ENCODE measurements around the gene TBC1D22A. TPM values are rescaled to one million over a fixed set of nuclear protein-coding genes. Genes with fewer than 3 reads are reported as not detected.

TBC1D22A gene
- total RNA-seq, 1 donor from 2014 or later = 28.9 TPM

GRCh38 chr22:46835693-46836092 is 73.2 kb downstream of the TBC1D22A start:
- no peak overlapping the region for H3K4me3 Mint-ChIP-seq (ENCODE audit: unreplicated experiment)

DNA sequence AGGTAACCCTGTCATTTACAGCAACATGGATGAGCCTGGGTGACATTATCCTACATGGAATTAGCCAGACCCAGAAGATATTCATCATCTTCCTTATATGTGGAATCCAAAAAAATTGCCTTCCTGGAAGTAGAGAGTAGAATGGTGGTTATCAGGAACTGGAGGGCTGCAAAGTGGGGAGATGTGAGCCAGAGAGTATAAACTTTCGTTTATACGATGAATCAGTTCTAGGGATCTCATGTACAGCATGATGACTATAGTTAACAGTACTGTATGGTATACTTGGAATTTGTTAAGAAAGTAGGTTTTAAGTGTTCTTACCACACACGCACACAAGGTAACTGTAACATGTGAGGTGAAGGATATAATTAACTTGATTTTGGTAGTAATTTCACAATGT is 79.1 kb downstream of the TBC1D22A start:
- no peak for TF ChIP-seq CTCF (IDR thresholded peaks at IDR 0.05)
- Mint-ChIP-seq H3K27me3 (ENCODE audit: unreplicated experiment) (no peaks in the 10 kb centered on the region), H3K4me3 (ENCODE audit: unreplicated experiment) (no peak overlapping the region), H3K36me3 (ENCODE audit: unreplicated experiment) (peaks cover 8% of the 10 kb centered on the region), H3K9me3 (ENCODE audit: unreplicated experiment) (peaks cover 22% of the 10 kb centered on the region), H3K4me1 (ENCODE audit: unreplicated experiment) (peaks cover 30% of the 10 kb centered on the region), H3K27ac (ENCODE audit: unreplicated experiment) (no peak overlapping the region)
- DNase-seq (ENCODE audit: extremely low spot score, unreplicated experiment) = no peak

More at GRCh38 chr22:46835693-46836092, 73.2 kb downstream of the TBC1D22A start:
- no peak for TF ChIP-seq CTCF (IDR thresholded peaks at IDR 0.05)
- no peak for DNase-seq (ENCODE audit: extremely low spot score, unreplicated experiment)
- Mint-ChIP-seq H3K27me3 (ENCODE audit: unreplicated experiment) (no peaks in the 10 kb centered on the region), H3K27ac (ENCODE audit: unreplicated experiment) (no peak overlapping the region), H3K9me3 (ENCODE audit: unreplicated experiment) (peaks cover 40% of the 10 kb centered on the region), H3K4me1 (ENCODE audit: unreplicated experiment) (peaks cover 17% of the 10 kb centered on the region), H3K36me3 (ENCODE audit: unreplicated experiment) (peaks cover 23% of the 10 kb centered on the region)

GRCh38 chr22:46842606-46843005 is 80.2 kb downstream of the TBC1D22A start:
- DNase-seq (ENCODE audit: extremely low spot score, unreplicated experiment) = no peak
- H3K27me3 Mint-ChIP-seq (ENCODE audit: unreplicated experiment) = no peaks in the 10 kb centered on the region
- no peak overlapping the region for H3K27ac Mint-ChIP-seq (ENCODE audit: unreplicated experiment)
- peaks cover 15% of the 10 kb centered on the region for H3K9me3 Mint-ChIP-seq (ENCODE audit: unreplicated experiment)
- peaks cover 32% of the 10 kb centered on the region for H3K4me1 Mint-ChIP-seq (ENCODE audit: unreplicated experiment)
- peaks cover 5% of the 10 kb centered on the region for H3K36me3 Mint-ChIP-seq (ENCODE audit: unreplicated experiment)
- no peak overlapping the region for H3K4me3 Mint-ChIP-seq (ENCODE audit: unreplicated experiment)
- TF ChIP-seq CTCF (IDR thresholded peaks at IDR 0.05) = no peak

GRCh38 chr22:46843821-46844255 is 81.4 kb downstream of the TBC1D22A start:
- peaks cover 6% of the 10 kb centered on the region for H3K9me3 Mint-ChIP-seq (ENCODE audit: unreplicated experiment)
- TF ChIP-seq CTCF (IDR thresholded peaks at IDR 0.05) = no peak
- no peak for DNase-seq (ENCODE audit: extremely low spot score, unreplicated experiment)
- H3K4me1 Mint-ChIP-seq (ENCODE audit: unreplicated experiment) = peaks cover 32% of the 10 kb centered on the region
- no peak overlapping the region for H3K4me3 Mint-ChIP-seq (ENCODE audit: unreplicated experiment)
- H3K36me3 Mint-ChIP-seq (ENCODE audit: unreplicated experiment) = peaks cover 4% of the 10 kb centered on the region
- no peak overlapping the region for H3K27ac Mint-ChIP-seq (ENCODE audit: unreplicated experiment)
- H3K27me3 Mint-ChIP-seq (ENCODE audit: unreplicated experiment) = no peaks in the 10 kb centered on the region

DNA sequence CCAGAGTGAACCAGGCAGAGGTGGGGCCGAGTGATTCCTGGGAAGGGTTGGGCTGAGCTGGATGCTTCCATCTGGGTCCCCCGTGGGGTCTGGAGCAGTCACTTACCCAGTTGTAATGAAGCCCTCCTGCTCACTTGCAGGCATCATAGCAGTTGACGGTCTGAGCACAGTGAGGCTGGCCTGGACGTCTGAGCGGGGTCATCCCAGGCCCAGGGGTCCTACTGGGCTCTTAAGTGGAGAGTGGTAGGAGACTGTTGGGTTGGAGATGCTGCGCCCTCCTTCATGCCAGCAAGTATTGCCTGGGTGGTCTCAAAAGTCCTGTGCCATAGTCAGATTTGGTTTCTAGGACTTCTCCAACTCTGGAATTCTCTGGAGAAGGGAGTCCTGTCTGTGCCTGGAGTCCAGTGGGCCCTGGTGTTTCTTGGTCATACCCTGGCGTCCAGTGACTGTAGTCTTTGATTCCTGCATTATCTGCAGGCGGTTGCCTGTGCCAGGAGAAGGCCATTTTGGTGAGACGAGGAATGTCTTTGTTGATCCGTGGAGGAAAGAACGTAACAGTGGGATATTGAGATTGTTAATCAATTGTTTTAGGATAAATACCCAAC is 82.3 kb downstream of the TBC1D22A start:
- Mint-ChIP-seq H3K9me3 (ENCODE audit: unreplicated experiment) (no peaks in the 10 kb centered on the region), H3K27me3 (ENCODE audit: unreplicated experiment) (no peaks in the 10 kb centered on the region), H3K4me1 (ENCODE audit: unreplicated experiment) (peaks cover 32% of the 10 kb centered on the region), H3K4me3 (ENCODE audit: unreplicated experiment) (no peak overlapping the region), H3K36me3 (ENCODE audit: unreplicated experiment) (peaks cover 5% of the 10 kb centered on the region), H3K27ac (ENCODE audit: unreplicated experiment) (peak overlapping the region; percentile 19)
- no peak for TF ChIP-seq CTCF (IDR thresholded peaks at IDR 0.05)
- no peak for DNase-seq (ENCODE audit: extremely low spot score, unreplicated experiment)

All from osteocyte (in vitro differentiated cells).